ENCODE measurements around the gene GFRA3.

DNA sequence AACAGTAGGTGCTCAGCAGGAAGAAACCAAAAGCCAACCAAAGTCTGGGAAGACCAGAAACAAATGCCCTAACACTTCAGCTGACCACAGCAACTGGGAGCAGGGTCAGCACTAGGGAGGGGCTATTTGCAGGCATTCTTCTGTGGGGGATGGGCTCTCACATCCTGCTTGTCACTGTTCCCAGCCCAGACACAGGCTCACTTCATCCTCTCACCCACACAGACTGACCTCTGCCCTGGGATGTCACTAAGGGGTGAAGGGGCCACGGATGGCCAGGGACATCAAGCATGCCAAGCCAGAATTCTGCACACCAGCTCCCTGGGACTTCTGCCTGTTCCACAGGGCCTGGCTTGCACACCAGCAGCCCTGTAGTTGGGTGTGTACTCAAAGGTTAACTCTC is 28.7 kb downstream of the GFRA3 start:
- no peak for TF ChIP-seq ZNF24 (tag by site-specific recombination; IDR thresholded peaks at IDR 0.05)
- TF ChIP-seq, protein P1, sequence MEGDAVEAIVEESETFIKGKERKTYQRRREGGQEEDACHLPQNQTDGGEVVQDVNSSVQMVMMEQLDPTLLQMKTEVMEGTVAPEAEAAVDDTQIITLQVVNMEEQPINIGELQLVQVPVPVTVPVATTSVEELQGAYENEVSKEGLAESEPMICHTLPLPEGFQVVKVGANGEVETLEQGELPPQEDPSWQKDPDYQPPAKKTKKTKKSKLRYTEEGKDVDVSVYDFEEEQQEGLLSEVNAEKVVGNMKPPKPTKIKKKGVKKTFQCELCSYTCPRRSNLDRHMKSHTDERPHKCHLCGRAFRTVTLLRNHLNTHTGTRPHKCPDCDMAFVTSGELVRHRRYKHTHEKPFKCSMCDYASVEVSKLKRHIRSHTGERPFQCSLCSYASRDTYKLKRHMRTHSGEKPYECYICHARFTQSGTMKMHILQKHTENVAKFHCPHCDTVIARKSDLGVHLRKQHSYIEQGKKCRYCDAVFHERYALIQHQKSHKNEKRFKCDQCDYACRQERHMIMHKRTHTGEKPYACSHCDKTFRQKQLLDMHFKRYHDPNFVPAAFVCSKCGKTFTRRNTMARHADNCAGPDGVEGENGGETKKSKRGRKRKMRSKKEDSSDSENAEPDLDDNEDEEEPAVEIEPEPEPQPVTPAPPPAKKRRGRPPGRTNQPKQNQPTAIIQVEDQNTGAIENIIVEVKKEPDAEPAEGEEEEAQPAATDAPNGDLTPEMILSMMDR (tag by site-specific recombination; IDR thresholded peaks at IDR 0.05), result no peak
- TF ChIP-seq ZNF473 (tag by site-specific recombination; IDR thresholded peaks at IDR 0.05), result no peak
- TF ChIP-seq, protein P2, sequence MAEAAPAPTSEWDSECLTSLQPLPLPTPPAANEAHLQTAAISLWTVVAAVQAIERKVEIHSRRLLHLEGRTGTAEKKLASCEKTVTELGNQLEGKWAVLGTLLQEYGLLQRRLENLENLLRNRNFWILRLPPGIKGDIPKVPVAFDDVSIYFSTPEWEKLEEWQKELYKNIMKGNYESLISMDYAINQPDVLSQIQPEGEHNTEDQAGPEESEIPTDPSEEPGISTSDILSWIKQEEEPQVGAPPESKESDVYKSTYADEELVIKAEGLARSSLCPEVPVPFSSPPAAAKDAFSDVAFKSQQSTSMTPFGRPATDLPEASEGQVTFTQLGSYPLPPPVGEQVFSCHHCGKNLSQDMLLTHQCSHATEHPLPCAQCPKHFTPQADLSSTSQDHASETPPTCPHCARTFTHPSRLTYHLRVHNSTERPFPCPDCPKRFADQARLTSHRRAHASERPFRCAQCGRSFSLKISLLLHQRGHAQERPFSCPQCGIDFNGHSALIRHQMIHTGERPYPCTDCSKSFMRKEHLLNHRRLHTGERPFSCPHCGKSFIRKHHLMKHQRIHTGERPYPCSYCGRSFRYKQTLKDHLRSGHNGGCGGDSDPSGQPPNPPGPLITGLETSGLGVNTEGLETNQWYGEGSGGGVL (tag by site-specific recombination; IDR thresholded peaks at IDR 0.05), result no peak

All from HEK293 (cell line).